Measurements from ENCODE around the gene CIRBP. TPM values are rescaled to one million over a fixed set of nuclear protein-coding genes. Genes with fewer than 3 reads are reported as not detected.
A peak's percentile ranks its signal among the peaks of the same experiment; 100 is the strongest.

Gene CIRBP
- total RNA-seq, 1 donor from 2014 or later = 421 TPM

- peaks cover 36% of the 10 kb centered on the region for H3K27me3 Mint-ChIP-seq (ENCODE audit: low read depth)
- H3K4me1 Mint-ChIP-seq = peaks cover 69% of the 10 kb centered on the region
- H3K4me3 Mint-ChIP-seq = peak overlapping the region; percentile 90
- peaks cover 4% of the 10 kb centered on the region for H3K36me3 Mint-ChIP-seq (ENCODE audit: low read depth)
- peak overlapping the region; percentile 95 for H3K27ac Mint-ChIP-seq (ENCODE audit: unreplicated experiment)
- no peak for TF ChIP-seq CTCF (conservative IDR thresholded peaks at IDR 0.05)
- DNase-seq (ENCODE audit: low read depth, low spot score) = peak; percentile 94
- no peaks in the 10 kb centered on the region for H3K9me3 Mint-ChIP-seq
These were observed 8.2 kb upstream of the CIRBP start for GRCh38 chr19:1260749-1261537.

GRCh38 chr19:1261538-1261797, 7.7 kb upstream of the CIRBP start:
- no peak for DNase-seq (ENCODE audit: low read depth, low spot score)
- Mint-ChIP-seq H3K27me3 (ENCODE audit: low read depth) (peaks cover 36% of the 10 kb centered on the region), H3K36me3 (ENCODE audit: low read depth) (peaks cover 4% of the 10 kb centered on the region), H3K27ac (ENCODE audit: unreplicated experiment) (peak overlapping the region; percentile 95), H3K9me3 (no peaks in the 10 kb centered on the region), H3K4me1 (peaks cover 71% of the 10 kb centered on the region), H3K4me3 (peak overlapping the region; percentile 90)
- peak; percentile 41 for TF ChIP-seq CTCF (conservative IDR thresholded peaks at IDR 0.05)

GRCh38 chr19:1261798-1262622, 7.1 kb upstream of the CIRBP start:
- no peak for DNase-seq (ENCODE audit: low read depth, low spot score)

GRCh38 chr19:1262623-1263123, 6.5 kb upstream of the CIRBP start:
- Mint-ChIP-seq H3K4me1 (peaks cover 71% of the 10 kb centered on the region), H3K27me3 (ENCODE audit: low read depth) (peaks cover 37% of the 10 kb centered on the region), H3K36me3 (ENCODE audit: low read depth) (no peaks in the 10 kb centered on the region), H3K9me3 (no peaks in the 10 kb centered on the region), H3K4me3 (peak overlapping the region; percentile 86), H3K27ac (ENCODE audit: unreplicated experiment) (no peak overlapping the region)
- no peak for TF ChIP-seq CTCF (conservative IDR thresholded peaks at IDR 0.05)
- no peak for DNase-seq (ENCODE audit: low read depth, low spot score)

More at GRCh38 chr19:1261798-1262622, 7.1 kb upstream of the CIRBP start:
- peak overlapping the region; percentile 90 for H3K4me3 Mint-ChIP-seq
- H3K36me3 Mint-ChIP-seq (ENCODE audit: low read depth) = peaks cover 4% of the 10 kb centered on the region
- peaks cover 71% of the 10 kb centered on the region for H3K4me1 Mint-ChIP-seq
- H3K9me3 Mint-ChIP-seq = no peaks in the 10 kb centered on the region
- peak overlapping the region; percentile 95 for H3K27ac Mint-ChIP-seq (ENCODE audit: unreplicated experiment)
- H3K27me3 Mint-ChIP-seq (ENCODE audit: low read depth) = peaks cover 36% of the 10 kb centered on the region
- peak; percentile 14 for TF ChIP-seq CTCF (conservative IDR thresholded peaks at IDR 0.05)

- no peaks in the 10 kb centered on the region for H3K36me3 Mint-ChIP-seq (ENCODE audit: low read depth)
- H3K27ac Mint-ChIP-seq (ENCODE audit: unreplicated experiment) = peak overlapping the region; percentile 75
- H3K4me3 Mint-ChIP-seq = peak overlapping the region; percentile 86
- no peak for DNase-seq (ENCODE audit: low read depth, low spot score)
- no peaks in the 10 kb centered on the region for H3K9me3 Mint-ChIP-seq
- no peak for TF ChIP-seq CTCF (conservative IDR thresholded peaks at IDR 0.05)
- peaks cover 35% of the 10 kb centered on the region for H3K27me3 Mint-ChIP-seq (ENCODE audit: low read depth)
- H3K4me1 Mint-ChIP-seq = peaks cover 69% of the 10 kb centered on the region
These were observed 5.9 kb upstream of the CIRBP start for GRCh38 chr19:1263188-1263587.

Measured in neural crest cell (in vitro differentiated cells).